ENCODE results near the gene CYP4F11.
"Not testable (repeated sequence)": the region's sequence is repeated elsewhere in the genome, so short reads cannot be mapped to it uniquely, and the experiment has no call there.

CYP4F11 gene

DNA sequence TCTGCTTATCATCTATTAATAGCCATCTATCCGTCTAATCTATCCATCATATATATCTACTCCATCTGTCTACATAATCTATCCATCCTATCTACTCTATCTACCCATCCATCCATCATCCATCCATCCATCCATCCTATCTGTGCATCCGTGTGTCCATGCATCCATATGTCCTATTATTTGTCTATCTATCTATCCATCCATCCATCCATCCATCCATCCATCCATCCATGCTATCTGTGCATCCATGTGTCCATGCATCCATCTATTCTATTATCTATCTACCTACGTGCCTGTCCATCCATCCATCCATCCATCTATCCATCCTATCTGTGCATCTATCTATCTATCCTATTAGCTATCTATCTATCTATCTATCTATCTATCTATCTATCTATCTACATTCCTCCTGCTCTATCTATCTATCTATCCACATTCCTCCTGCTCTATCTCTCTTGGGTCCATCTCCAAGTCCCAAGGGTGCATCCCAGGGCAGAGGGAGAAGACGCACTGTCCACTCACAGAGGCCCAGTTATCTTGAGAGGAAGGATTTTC lies 38.4 kb downstream of the CYP4F11 start:
- Histone ChIP-seq H3K27ac (ENCODE audit: poor library complexity, severe bottlenecking) (no peak overlapping the region), H3K4me3 (ENCODE audit: severe bottlenecking) (no peak overlapping the region), H3K27me3 (ENCODE audit: insufficient read depth, poor library complexity, severe bottlenecking) (peaks cover 14% of the 10 kb centered on the region), H3K36me3 (ENCODE audit: low read depth) (no peaks in the 10 kb centered on the region), H3K4me1 (ENCODE audit: insufficient read depth, poor library complexity, severe bottlenecking) (no peaks in the 10 kb centered on the region), H3K9me3 (ENCODE audit: severe bottlenecking) (no peaks in the 10 kb centered on the region)
- ATAC-seq (ENCODE audit: low read depth) (no peak), DNase-seq (ENCODE audit: low spot score) (no peak)
- no peak for TF ChIP-seq CTCF (IDR thresholded peaks at IDR 0.05; ENCODE audit: poor library complexity, severe bottlenecking)

DNA sequence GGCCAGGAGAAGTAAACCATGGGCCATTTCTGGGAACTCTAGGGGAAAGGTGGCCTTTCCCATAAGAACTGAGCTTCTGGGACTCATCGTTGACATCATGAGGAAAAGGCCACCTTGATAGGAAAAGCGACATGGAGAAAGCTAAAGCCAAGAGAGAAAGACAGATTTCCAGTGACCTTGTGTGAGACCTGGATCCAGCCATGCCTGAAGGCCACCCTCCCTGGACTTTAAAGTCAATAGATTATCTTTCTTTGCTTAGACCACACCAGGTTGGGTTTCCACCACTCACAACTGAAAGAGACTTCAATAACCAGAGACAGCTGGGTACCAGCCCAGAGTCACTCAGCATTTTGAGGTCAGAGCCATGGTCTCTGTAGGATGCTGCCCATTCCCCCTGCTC lies 40.0 kb downstream of the CYP4F11 start:
- H3K36me3 ChIP-seq (ENCODE audit: low read depth): no peaks in the 10 kb centered on the region
- TF ChIP-seq CTCF (IDR thresholded peaks at IDR 0.05; ENCODE audit: poor library complexity, severe bottlenecking): no peak
- ATAC-seq (ENCODE audit: low read depth): no peak

GRCh38 chr19:15893477-15893876 lies 40.9 kb downstream of the CYP4F11 start:
- no peak overlapping the region for H3K27ac ChIP-seq (ENCODE audit: poor library complexity, severe bottlenecking)
- H3K27me3 ChIP-seq (ENCODE audit: insufficient read depth, poor library complexity, severe bottlenecking): no peaks in the 10 kb centered on the region
- ATAC-seq (ENCODE audit: low read depth) (no peak), DNase-seq (ENCODE audit: low spot score) (no peak)
- H3K4me1 ChIP-seq (ENCODE audit: insufficient read depth, poor library complexity, severe bottlenecking): no peaks in the 10 kb centered on the region
- H3K4me3 ChIP-seq (ENCODE audit: severe bottlenecking): no peak overlapping the region
- no peaks in the 10 kb centered on the region for H3K36me3 ChIP-seq (ENCODE audit: low read depth)
- no peak for TF ChIP-seq CTCF (IDR thresholded peaks at IDR 0.05; ENCODE audit: poor library complexity, severe bottlenecking)
- no peaks in the 10 kb centered on the region for H3K9me3 ChIP-seq (ENCODE audit: severe bottlenecking)

More for the DNA sequence above, 40.0 kb downstream of the CYP4F11 start:
- Histone ChIP-seq H3K27me3 (ENCODE audit: insufficient read depth, poor library complexity, severe bottlenecking) (no peaks in the 10 kb centered on the region), H3K27ac (ENCODE audit: poor library complexity, severe bottlenecking) (no peak overlapping the region), H3K9me3 (ENCODE audit: severe bottlenecking) (no peaks in the 10 kb centered on the region), H3K4me1 (ENCODE audit: insufficient read depth, poor library complexity, severe bottlenecking) (no peaks in the 10 kb centered on the region), H3K4me3 (ENCODE audit: severe bottlenecking) (no peak overlapping the region)
- no peak for DNase-seq (ENCODE audit: low spot score)

GRCh38 chr19:15892012-15892411 lies 42.3 kb downstream of the CYP4F11 start:
- Histone ChIP-seq H3K27ac (ENCODE audit: poor library complexity, severe bottlenecking) (no peak overlapping the region), H3K4me3 (ENCODE audit: severe bottlenecking) (no peak overlapping the region), H3K4me1 (ENCODE audit: insufficient read depth, poor library complexity, severe bottlenecking) (no peaks in the 10 kb centered on the region), H3K36me3 (ENCODE audit: low read depth) (no peaks in the 10 kb centered on the region), H3K27me3 (ENCODE audit: insufficient read depth, poor library complexity, severe bottlenecking) (no peaks in the 10 kb centered on the region), H3K9me3 (ENCODE audit: severe bottlenecking) (no peaks in the 10 kb centered on the region)
- no peak for DNase-seq (ENCODE audit: low spot score)
- TF ChIP-seq CTCF (IDR thresholded peaks at IDR 0.05; ENCODE audit: poor library complexity, severe bottlenecking): no peak
- no peak for ATAC-seq (ENCODE audit: low read depth)

DNA sequence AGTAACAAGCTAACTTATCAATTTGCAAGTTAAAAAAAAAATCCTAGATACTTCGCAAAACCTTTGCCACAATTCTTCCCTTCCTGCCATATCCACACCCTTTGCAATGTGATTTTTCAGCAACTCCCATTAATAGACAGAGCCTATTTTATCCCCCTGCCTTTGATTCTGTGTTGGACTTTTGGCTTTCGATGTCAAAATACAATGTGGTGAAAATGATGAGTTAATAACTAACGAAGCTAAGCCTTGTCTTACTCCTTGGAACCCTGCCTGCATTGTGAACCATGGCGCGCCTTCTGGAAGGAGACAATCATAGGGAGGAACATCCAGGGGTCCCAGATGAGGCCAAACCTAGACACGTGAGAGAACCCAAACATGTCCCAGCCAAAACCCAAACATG lies 42.9 kb downstream of the CYP4F11 start:
- ATAC-seq (ENCODE audit: low read depth): no peak
- Histone ChIP-seq H3K4me3 (ENCODE audit: severe bottlenecking) (no peak overlapping the region), H3K9me3 (ENCODE audit: severe bottlenecking) (no peaks in the 10 kb centered on the region), H3K27me3 (ENCODE audit: insufficient read depth, poor library complexity, severe bottlenecking) (no peaks in the 10 kb centered on the region), H3K27ac (ENCODE audit: poor library complexity, severe bottlenecking) (no peak overlapping the region), H3K36me3 (ENCODE audit: low read depth) (no peaks in the 10 kb centered on the region), H3K4me1 (ENCODE audit: insufficient read depth, poor library complexity, severe bottlenecking) (no peaks in the 10 kb centered on the region)
- no peak for DNase-seq (ENCODE audit: low spot score)
- no peak for TF ChIP-seq CTCF (IDR thresholded peaks at IDR 0.05; ENCODE audit: poor library complexity, severe bottlenecking)

- H3K9me3 ChIP-seq (ENCODE audit: severe bottlenecking); H3K27me3 ChIP-seq (ENCODE audit: insufficient read depth, poor library complexity, severe bottlenecking); H3K4me1 ChIP-seq (ENCODE audit: insufficient read depth, poor library complexity, severe bottlenecking); DNase-seq (ENCODE audit: low spot score); ATAC-seq (ENCODE audit: low read depth); H3K27ac ChIP-seq (ENCODE audit: poor library complexity, severe bottlenecking); H3K4me3 ChIP-seq (ENCODE audit: severe bottlenecking); H3K36me3 ChIP-seq (ENCODE audit: low read depth): not testable (repeated sequence)
These were observed 45.0 kb downstream of the CYP4F11 start for GRCh38 chr19:15889339-15889738.

All from RWPE2 (cell line).